ENCODE data around the gene ATXN7. TPM values are rescaled to one million over a fixed set of nuclear protein-coding genes. Genes with fewer than 3 reads are reported as not detected.

ATXN7 gene
- total RNA-seq, 1 donor from 2014 or later: 13.2 TPM

DNA sequence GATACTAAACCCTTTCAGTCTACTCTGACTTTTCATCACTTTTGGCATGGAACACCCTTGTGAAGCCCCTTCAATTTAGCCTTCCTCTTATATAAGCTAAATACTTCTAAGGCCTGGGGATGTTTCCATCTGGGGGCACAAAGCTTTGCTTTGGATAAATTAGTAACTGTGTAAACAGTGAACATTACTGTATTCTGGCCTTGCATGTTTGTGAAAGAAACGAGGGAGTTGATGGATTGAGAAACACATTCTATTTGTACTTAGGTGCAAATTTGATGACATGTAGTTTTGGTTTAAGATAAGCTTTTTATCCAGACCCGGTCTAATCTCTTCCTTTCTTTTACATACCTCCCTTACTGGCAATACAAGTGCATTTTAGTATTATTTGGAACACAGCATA is 139.9 kb downstream of the ATXN7 start:
- intact Hi-C loops (cut with DNase I): no loop called here
- H3K4me1 ChIP-seq: no peaks in the 10 kb centered on the region

DNA sequence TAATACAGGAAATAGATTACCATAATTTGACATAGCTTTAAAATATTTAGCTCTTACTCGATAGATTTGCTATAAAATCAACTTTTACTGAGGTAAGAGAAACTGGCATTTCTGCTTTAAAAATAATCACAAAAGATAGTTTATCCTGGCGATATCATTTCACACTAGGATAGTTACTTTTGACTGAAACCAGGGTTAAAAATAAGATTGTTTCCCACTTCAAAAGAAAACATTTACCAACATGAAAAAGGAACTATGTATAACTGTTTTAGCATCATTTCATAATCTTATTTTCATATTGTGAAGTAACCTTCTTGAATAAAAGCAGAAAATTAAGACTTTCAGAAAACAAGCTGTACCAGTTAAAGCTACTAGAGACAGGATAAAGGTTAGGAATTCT is 144.3 kb downstream of the ATXN7 start:
- H3K27ac ChIP-seq: peak overlapping the region; percentile 19 to 56
- no peaks in the 10 kb centered on the region for H3K9me3 ChIP-seq
- no peak for DNase-seq (ENCODE audit: low spot score in 2 of 2)
- H3K27me3 ChIP-seq: no peaks in the 10 kb centered on the region
- TF ChIP-seq, protein P1, sequence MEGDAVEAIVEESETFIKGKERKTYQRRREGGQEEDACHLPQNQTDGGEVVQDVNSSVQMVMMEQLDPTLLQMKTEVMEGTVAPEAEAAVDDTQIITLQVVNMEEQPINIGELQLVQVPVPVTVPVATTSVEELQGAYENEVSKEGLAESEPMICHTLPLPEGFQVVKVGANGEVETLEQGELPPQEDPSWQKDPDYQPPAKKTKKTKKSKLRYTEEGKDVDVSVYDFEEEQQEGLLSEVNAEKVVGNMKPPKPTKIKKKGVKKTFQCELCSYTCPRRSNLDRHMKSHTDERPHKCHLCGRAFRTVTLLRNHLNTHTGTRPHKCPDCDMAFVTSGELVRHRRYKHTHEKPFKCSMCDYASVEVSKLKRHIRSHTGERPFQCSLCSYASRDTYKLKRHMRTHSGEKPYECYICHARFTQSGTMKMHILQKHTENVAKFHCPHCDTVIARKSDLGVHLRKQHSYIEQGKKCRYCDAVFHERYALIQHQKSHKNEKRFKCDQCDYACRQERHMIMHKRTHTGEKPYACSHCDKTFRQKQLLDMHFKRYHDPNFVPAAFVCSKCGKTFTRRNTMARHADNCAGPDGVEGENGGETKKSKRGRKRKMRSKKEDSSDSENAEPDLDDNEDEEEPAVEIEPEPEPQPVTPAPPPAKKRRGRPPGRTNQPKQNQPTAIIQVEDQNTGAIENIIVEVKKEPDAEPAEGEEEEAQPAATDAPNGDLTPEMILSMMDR (IDR thresholded peaks at IDR 0.05): no peak
- intact Hi-C loops (cut with DNase I): no loop called here
- H3K36me3 ChIP-seq: peaks cover 20 to 77% of the 10 kb centered on the region in 2 donors
- peaks cover 0 to 2% of the 10 kb centered on the region in 2 donors for H3K4me1 ChIP-seq
- no peak overlapping the region for H3K4me3 ChIP-seq

More for the DNA sequence above, 139.9 kb downstream of the ATXN7 start:
- DNase-seq (ENCODE audit: low spot score in 2 of 2): no peak
- no peak overlapping the region for H3K27ac ChIP-seq
- H3K4me3 ChIP-seq: no peak overlapping the region
- TF ChIP-seq, protein P1 (IDR thresholded peaks at IDR 0.05): no peak
- H3K27me3 ChIP-seq: no peaks in the 10 kb centered on the region
- peaks cover 24 to 71% of the 10 kb centered on the region in 2 donors for H3K36me3 ChIP-seq
- H3K9me3 ChIP-seq: no peaks in the 10 kb centered on the region

DNA sequence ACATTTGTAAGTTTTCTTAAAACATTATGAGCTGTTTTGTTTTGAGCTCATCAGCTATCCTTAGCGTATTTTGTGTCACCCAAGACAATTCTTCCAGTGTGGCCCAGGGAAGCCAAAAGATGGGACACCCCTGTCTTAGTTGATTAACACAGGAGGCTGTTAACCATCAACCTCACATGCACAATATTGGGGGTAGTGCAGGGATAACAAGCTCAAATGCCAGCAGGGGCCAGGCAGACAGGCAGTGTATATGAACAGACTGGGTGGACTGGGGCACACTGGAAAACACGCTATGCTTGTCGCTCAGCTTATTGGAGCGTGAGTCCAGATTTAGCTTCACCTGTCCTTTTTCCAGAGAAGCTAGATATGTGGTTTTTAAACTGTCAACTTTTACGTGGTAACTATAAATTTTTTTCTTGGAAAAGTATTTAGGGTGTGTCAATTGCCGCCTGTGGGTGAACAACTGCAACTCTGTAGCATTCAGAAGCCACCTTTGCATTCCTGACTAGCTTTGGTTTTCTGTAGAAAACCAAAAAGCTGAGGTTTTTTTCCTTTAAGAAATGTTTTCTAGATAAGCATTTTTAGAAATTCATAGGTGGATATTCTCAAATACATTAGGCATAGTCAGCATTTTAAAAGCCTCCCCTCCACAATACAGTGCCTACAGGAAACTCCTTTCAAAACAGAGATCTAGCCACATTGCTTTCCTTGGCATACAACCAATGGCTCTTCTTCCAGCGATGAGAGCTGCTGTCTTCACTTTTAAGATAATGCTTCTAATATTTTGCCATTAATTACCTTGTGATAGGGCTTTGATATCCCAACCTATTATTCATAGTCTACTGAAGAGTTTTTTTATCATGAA is 145.1 kb downstream of the ATXN7 start:
- no peaks in the 10 kb centered on the region for H3K27me3 ChIP-seq
- TF ChIP-seq, protein P1 (IDR thresholded peaks at IDR 0.05): no peak
- intact Hi-C loops (cut with DNase I): no loop called here
- H3K4me3 ChIP-seq: no peak overlapping the region
- DNase-seq (ENCODE audit: low spot score in 2 of 2): no peak
- no peaks in the 10 kb centered on the region for H3K9me3 ChIP-seq
- H3K4me1 ChIP-seq: peaks cover 0 to 2% of the 10 kb centered on the region in 2 donors
- peak overlapping the region; percentile 56 to 60 for H3K27ac ChIP-seq
- H3K36me3 ChIP-seq: peaks cover 27 to 84% of the 10 kb centered on the region in 2 donors

DNA sequence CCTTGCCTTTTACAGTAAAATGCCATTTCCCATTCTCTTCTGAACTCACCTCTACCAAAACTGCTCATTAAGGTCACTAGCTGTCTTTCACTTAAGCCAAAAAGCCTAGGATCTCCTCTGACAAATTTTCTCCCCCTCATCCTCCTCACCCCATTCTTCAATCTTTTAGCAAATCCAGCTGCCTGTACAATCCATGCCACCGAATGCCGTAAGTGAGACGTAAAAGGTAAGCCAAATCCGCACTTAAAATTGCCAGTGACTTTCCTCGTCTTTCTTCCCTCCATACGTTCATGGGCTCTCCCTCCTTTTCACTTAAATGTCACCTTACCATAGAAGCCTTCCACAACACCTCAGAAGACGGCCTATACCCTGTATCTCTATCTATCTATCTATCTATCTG is 145.9 kb downstream of the ATXN7 start:
- H3K27me3 ChIP-seq: no peaks in the 10 kb centered on the region
- H3K9me3 ChIP-seq: no peaks in the 10 kb centered on the region
- H3K36me3 ChIP-seq: peaks cover 32 to 87% of the 10 kb centered on the region in 2 donors
- DNase-seq (ENCODE audit: low spot score in 2 of 2): no peak
- H3K4me1 ChIP-seq: peaks cover 0 to 2% of the 10 kb centered on the region in 2 donors
- intact Hi-C loops (cut with DNase I): no loop called here
- TF ChIP-seq, protein P1 (IDR thresholded peaks at IDR 0.05): no peak
- H3K27ac ChIP-seq: peak overlapping the region; percentile 56 to 60
- no peak overlapping the region for H3K4me3 ChIP-seq

DNA sequence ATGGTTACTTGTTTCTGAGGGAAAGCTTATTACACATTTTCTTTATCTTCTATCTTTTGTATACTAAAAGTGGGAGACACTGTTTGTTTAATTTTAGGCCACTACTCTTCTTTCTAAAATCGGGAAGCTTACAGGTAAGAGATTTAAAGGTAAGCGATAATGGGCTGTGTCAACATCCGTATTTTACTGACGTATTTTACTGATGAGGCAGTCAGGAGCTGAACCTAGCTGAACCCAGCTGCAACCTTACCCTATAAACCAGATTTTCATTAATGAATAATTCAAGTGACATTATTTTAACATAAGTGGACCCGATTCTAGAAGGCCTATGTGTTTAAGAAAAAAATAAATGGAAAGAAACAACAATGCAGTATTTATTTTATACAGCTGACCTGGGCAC is 146.5 kb downstream of the ATXN7 start:
- peaks cover 35 to 88% of the 10 kb centered on the region in 2 donors for H3K36me3 ChIP-seq
- TF ChIP-seq, protein P1 (IDR thresholded peaks at IDR 0.05): no peak
- intact Hi-C loops (cut with DNase I): no loop called here
- peaks cover 0 to 2% of the 10 kb centered on the region in 2 donors for H3K4me1 ChIP-seq
- DNase-seq (ENCODE audit: low spot score in 2 of 2): no peak
- no peaks in the 10 kb centered on the region for H3K9me3 ChIP-seq
- H3K27me3 ChIP-seq: no peaks in the 10 kb centered on the region
- peak overlapping the region; percentile 56 to 60 for H3K27ac ChIP-seq
- no peak overlapping the region for H3K4me3 ChIP-seq

Measured in ascending aorta (tissue), 2 donors.